Muscle layer of duodenum (tissue), 2 donors: ENCODE measurements around the gene AGPAT3.

Experiments
- H3K27ac ChIP-seq: one replicate; pipeline ENCODE4 v1.7.0; 2013; ENCODE audit warnings: mild to moderate bottlenecking, low read length
- H3K27me3 ChIP-seq: one replicate; pipeline ENCODE4 v1.7.0; 2013; ENCODE audit warnings: low read depth, mild to moderate bottlenecking, control low read depth, low read length
- H3K36me3 ChIP-seq, 2 donors: one replicate each; pipeline ENCODE4 v1.7.0; 2013; ENCODE audit warnings: low read length in 2 of 2, control low read depth in 1 of 2, mild to moderate bottlenecking in 1 of 2; ENCODE audit not compliant: insufficient read depth in 2 of 2, control insufficient read depth in 1 of 2
- H3K4me1 ChIP-seq, 2 donors: one replicate each; pipeline ENCODE4 v1.7.0; 2013; ENCODE audit warnings: low read length in 2 of 2, mild to moderate bottlenecking in 2 of 2, control low read depth in 1 of 2, moderate library complexity in 1 of 2; ENCODE audit not compliant: insufficient read depth in 2 of 2, control insufficient read depth in 1 of 2
- H3K4me3 ChIP-seq, 2 donors: one replicate each; pipeline ENCODE4 v1.7.0; 2013; ENCODE audit warnings: low read length in 2 of 2, low read depth in 1 of 2, mild to moderate bottlenecking in 1 of 2
- H3K9me3 ChIP-seq, 2 donors: one replicate each; pipeline ENCODE4 v1.7.0; 2013; ENCODE audit warnings: low read length in 2 of 2, control low read depth in 1 of 2, mild to moderate bottlenecking in 1 of 2; ENCODE audit not compliant: control insufficient read depth in 1 of 2
- donor health status: healthy.

AGPAT3 gene

DNA sequence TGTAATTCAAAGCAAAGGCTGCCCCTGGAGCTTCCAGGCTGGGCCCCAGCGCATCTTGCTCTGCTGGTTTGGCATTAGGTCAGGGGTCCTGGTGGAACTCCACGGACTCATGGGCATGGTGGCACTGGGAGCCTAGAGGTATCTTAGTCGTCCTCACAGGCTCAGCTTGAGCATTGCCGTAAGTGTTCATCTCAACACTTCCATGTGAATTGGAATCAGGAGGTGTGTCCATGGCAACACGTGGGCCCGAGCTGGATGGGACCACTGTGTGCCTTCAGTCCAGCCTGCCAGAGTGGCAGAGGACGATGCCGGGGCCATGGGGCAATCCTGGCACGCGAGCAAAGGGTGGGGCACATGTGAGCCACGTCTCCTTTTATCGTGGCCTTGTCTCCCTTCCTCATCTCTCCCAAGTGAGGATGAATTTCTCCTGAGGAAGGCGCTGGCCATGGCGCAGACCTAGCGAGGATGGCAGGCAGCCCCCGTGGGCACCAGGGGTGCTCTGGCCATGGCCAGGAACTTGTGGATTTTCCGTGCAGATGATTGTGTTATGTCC, 47.0 kb downstream of the AGPAT3 start:
- Histone ChIP-seq H3K36me3 (no peaks in the 10 kb centered on the region), H3K27ac (no peak overlapping the region), H3K27me3 (no peaks in the 10 kb centered on the region), H3K4me3 (no peak overlapping the region), H3K4me1 (peaks cover 0 to 25% of the 10 kb centered on the region in 2 donors), H3K9me3 (peaks cover 0 to 4% of the 10 kb centered on the region in 2 donors)

- Histone ChIP-seq H3K36me3 (no peaks in the 10 kb centered on the region), H3K9me3 (peaks cover 0 to 4% of the 10 kb centered on the region in 2 donors), H3K27me3 (no peaks in the 10 kb centered on the region), H3K4me1 (peaks cover 0 to 25% of the 10 kb centered on the region in 2 donors), H3K27ac (no peak overlapping the region), H3K4me3 (no peak overlapping the region)
Measured at GRCh38 chr21:43912500-43912899, 47.5 kb downstream of the AGPAT3 start.

GRCh38 chr21:43912910-43913309, 47.9 kb downstream of the AGPAT3 start:
- Histone ChIP-seq H3K27ac (no peak overlapping the region), H3K36me3 (no peaks in the 10 kb centered on the region), H3K9me3 (peaks cover 0 to 4% of the 10 kb centered on the region in 2 donors), H3K27me3 (no peaks in the 10 kb centered on the region), H3K4me1 (peaks cover 0 to 22% of the 10 kb centered on the region in 2 donors), H3K4me3 (no peak overlapping the region)

DNA sequence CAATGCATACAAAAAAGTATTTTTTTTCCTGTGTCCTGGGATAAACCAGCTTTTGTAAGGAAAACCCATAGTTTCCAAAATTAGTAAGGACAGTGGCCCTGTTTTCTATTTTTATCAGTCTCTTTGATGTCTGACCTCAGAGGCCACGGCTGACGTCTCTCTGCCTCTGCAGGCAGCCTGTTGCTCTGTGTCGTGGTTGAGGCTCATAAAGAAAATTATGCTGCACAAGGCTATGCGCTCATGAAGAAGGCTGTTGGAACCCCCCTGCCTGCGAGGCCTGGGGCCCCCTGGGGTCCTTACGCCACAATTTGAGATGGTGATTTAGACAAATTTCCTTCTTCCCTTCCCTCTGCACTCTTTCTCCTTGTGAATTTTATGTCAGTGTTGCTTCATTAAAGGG, 48.9 kb downstream of the AGPAT3 start:
- Histone ChIP-seq H3K27me3 (no peaks in the 10 kb centered on the region), H3K36me3 (no peaks in the 10 kb centered on the region), H3K4me1 (peaks cover 0 to 17% of the 10 kb centered on the region in 2 donors), H3K9me3 (peaks cover 0 to 4% of the 10 kb centered on the region in 2 donors), H3K4me3 (no peak overlapping the region), H3K27ac (no peak overlapping the region)

DNA sequence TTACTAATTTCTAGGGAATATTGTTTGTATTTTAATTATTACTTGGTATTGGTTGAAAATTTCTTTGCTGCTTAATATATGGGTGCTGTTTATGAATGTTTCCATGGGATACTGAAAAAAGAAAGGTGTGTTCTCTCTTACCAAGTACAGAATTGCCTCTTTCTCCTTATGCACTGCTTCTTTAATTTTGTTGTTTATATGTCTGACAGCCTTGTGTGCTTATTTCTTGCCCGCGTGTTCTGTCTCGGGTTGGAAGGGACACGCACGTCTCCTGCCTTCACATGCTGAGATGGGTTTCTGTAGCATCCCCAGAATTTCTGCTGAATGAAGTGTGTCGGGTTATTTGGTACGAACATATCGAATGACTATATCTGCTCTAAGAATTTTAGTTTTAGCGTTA, 51.1 kb downstream of the AGPAT3 start:
- no peaks in the 10 kb centered on the region for H3K36me3 ChIP-seq
- peaks cover 0 to 4% of the 10 kb centered on the region in 2 donors for H3K9me3 ChIP-seq
- H3K27ac ChIP-seq: no peak overlapping the region
- H3K4me3 ChIP-seq: peak overlapping the region in 1 of 2 donors; percentile 43
- H3K4me1 ChIP-seq: peaks cover 0 to 20% of the 10 kb centered on the region in 2 donors
- H3K27me3 ChIP-seq: no peaks in the 10 kb centered on the region

GRCh38 chr21:43916691-43917514, 51.9 kb downstream of the AGPAT3 start:
- Histone ChIP-seq H3K9me3 (peaks cover 0 to 4% of the 10 kb centered on the region in 2 donors), H3K4me1 (peaks cover 0 to 14% of the 10 kb centered on the region in 2 donors), H3K4me3 (peak overlapping the region; percentile 43 to 61), H3K36me3 (no peaks in the 10 kb centered on the region), H3K27me3 (no peaks in the 10 kb centered on the region), H3K27ac (no peak overlapping the region)

DNA sequence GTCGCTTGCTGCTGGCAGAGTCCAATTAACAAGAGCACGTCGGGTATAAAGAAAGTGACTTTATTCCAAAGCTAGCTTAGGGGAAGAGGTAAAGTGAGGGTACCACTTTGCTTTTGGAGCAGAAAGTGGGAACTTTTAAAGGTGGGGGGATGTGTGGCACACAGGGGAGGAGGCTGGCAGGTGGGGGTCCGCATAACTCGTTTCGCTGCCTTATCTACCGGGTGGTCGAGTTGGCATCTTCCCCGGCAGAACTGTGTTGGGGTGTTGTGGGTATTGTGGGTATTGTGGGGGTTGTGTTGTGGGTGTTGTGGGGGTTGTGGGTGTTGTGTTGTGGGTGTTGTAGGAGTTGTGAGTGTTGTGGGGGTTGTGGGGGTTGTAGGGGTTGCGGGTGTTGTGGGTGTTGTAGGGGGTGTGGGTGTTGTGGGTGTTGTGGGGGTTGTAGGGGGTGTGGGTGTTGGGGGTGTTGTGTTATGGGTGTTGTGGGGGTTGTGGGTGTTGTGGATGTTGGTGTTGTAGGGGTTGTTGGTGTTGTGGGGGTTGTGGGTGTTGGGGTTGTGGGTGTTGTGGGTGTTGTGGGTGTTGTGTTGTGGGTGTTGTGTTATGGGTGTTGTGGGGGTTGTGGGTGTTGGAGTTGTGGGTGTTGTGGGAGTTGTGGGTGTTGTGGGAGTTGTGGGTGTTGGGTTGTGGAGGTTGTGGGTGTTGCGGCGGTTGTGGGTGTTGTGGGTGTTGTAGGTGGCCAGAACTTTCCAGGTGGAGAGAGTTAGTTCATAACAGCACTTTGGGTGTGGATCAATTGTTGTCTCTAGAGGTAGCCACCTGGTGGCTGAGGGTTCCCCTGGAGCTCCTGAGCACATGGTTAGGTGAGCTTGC, 52.7 kb downstream of the AGPAT3 start:
- Histone ChIP-seq H3K27ac (no peak overlapping the region), H3K27me3 (no peaks in the 10 kb centered on the region), H3K9me3 (peaks cover 0 to 3% of the 10 kb centered on the region in 2 donors), H3K36me3 (no peaks in the 10 kb centered on the region), H3K4me1 (peaks cover 0 to 21% of the 10 kb centered on the region in 2 donors), H3K4me3 (no peak overlapping the region)

DNA sequence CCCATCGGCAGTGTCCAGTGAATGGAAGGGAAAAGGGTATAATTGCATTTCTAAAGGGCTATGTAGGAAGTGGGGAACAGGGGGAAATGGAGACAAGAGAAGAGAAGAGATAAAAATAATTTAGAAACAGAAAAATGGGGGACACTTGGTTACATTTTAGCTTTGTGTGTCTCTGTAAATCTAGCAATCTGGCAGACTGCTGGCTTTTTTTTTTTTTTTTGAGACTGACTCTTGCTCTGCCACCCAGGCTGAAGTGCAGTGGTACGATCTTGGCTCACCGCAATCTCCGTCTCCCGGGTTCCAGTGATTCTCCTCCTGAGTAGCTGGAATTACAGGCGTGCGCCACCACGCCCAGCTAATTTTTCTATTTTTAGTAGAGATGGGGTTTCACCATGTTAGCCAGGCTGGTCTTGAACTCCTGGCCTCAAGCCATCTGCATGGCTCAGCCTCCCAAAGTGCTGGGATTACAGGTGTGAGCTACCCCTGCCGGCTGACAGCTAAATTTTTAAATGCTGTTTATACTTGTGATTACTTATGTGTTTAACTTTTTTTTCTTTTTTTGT, 53.4 kb downstream of the AGPAT3 start:
- no peaks in the 10 kb centered on the region for H3K36me3 ChIP-seq
- peaks cover 0 to 28% of the 10 kb centered on the region in 2 donors for H3K4me1 ChIP-seq
- no peak overlapping the region for H3K27ac ChIP-seq
- no peaks in the 10 kb centered on the region for H3K27me3 ChIP-seq
- H3K4me3 ChIP-seq: no peak overlapping the region
- H3K9me3 ChIP-seq: no peaks in the 10 kb centered on the region

DNA sequence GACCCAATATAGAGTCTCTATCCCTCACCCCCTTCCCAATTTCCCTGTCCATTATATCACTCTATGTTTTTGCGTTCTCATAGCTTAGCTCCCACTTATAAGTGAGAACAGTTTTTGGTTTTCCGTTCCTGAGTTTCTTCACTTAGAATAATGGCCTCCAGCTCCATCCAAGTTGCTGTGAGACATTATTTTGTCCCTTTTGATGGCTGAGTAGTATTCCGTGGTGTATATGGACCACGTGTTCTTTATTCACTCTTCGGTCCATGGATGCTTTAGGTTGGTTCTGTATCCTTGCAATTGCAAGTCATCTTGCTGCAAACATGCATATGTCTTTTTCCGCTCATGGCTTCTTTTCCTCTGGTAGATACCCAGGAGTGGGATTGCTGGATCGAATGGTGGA, 54.3 kb downstream of the AGPAT3 start:
- Histone ChIP-seq H3K27me3 (no peaks in the 10 kb centered on the region), H3K4me1 (peaks cover 0 to 26% of the 10 kb centered on the region in 2 donors), H3K9me3 (no peaks in the 10 kb centered on the region), H3K27ac (no peak overlapping the region), H3K36me3 (no peaks in the 10 kb centered on the region), H3K4me3 (no peak overlapping the region)

DNA sequence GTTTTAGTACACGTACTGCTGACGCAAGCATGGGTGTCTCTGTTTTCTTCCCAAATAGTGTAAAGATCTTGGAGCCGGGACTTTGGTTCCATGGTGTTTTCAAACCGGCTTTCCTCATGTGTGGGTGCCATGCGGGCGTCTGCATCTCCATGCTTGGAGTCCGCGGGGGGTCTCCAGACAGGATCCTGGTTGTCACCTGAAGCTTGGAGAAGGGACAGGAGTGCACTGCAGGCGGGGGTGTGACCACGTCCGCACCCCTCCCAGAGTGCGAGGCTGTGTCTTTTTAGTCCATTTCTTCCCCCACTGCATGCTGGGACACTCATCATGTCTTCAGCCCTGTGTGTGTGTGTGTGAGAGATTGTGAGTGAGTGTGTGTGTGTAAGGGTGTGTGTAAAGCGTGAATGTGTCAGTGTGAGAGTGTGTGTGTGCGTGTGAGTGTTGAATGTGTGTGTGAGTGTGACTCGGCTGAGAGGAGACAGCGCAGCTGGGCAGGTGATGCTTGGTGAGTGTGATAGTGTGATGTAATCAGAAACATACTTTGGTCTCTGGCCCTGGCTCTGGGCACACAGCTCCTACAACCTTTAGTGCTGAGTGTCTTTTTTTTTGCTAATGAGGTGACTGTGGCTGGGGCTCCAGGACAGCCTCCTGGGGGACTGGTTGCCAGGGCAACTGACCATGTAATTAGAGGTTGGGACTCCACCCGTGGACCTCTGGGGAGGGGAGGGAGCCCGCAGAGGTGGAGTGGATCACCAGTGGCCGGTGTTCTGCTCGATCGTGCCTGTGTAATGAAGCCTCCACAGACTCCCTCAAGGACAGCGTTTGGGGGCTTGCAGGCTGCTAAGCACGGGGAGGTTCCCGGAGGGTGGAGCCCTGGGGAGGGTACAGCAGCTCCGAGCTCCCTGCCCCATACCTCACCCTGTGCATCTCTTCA, 55.1 kb downstream of the AGPAT3 start:
- no peak overlapping the region for H3K4me3 ChIP-seq
- H3K36me3 ChIP-seq: no peaks in the 10 kb centered on the region
- no peak overlapping the region for H3K27ac ChIP-seq
- peaks cover 0 to 26% of the 10 kb centered on the region in 2 donors for H3K4me1 ChIP-seq
- no peaks in the 10 kb centered on the region for H3K27me3 ChIP-seq
- H3K9me3 ChIP-seq: no peaks in the 10 kb centered on the region
